GM12874 (cell line): ENCODE data around the gene F12.

Experiments used
- TF ChIP-seq, protein P1 (sequence below): IDR thresholded peaks from 2 replicates; pipeline ENCODE4 v1.5.1; 2011; ENCODE audit warnings: low read depth, mild to moderate bottlenecking, control low read depth, low read length, moderate library complexity; ENCODE audit not compliant: insufficient read depth

The F12 gene

DNA sequence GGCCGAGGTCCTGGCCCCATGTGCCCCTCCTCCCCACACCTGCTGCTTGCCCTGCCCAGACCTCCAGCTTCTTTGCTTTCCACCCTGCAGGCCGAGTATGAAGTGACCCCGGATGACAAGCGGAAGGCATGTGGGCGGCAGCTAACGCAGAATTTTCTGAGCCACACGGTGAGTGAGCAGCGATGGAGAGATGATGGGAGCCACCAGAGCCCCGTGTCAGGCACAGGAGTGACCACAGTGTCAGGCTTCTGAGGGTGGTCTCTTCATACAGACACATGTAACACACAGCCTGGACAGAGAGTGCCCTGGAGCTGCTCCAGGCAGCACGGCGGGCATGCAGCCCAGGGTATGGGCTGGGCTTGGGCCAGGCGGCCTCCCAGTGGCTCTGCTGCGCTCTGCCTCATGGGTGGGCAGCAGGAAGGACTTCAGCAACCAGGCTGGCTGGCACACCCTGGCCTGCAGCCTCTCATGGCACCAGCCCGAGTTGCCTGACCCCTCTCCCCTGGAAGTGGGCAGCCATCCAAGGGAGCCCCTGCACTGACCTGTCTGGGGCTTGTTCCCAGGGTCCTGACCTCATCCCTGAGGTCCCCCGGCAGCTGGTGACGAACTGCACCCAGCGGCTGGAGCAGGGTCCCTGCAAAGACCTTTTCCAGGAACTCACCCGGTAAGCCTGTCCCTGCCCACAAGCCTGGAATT, 22.9 kb upstream of the F12 start:
- TF ChIP-seq, protein P1, sequence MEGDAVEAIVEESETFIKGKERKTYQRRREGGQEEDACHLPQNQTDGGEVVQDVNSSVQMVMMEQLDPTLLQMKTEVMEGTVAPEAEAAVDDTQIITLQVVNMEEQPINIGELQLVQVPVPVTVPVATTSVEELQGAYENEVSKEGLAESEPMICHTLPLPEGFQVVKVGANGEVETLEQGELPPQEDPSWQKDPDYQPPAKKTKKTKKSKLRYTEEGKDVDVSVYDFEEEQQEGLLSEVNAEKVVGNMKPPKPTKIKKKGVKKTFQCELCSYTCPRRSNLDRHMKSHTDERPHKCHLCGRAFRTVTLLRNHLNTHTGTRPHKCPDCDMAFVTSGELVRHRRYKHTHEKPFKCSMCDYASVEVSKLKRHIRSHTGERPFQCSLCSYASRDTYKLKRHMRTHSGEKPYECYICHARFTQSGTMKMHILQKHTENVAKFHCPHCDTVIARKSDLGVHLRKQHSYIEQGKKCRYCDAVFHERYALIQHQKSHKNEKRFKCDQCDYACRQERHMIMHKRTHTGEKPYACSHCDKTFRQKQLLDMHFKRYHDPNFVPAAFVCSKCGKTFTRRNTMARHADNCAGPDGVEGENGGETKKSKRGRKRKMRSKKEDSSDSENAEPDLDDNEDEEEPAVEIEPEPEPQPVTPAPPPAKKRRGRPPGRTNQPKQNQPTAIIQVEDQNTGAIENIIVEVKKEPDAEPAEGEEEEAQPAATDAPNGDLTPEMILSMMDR = no peak

DNA sequence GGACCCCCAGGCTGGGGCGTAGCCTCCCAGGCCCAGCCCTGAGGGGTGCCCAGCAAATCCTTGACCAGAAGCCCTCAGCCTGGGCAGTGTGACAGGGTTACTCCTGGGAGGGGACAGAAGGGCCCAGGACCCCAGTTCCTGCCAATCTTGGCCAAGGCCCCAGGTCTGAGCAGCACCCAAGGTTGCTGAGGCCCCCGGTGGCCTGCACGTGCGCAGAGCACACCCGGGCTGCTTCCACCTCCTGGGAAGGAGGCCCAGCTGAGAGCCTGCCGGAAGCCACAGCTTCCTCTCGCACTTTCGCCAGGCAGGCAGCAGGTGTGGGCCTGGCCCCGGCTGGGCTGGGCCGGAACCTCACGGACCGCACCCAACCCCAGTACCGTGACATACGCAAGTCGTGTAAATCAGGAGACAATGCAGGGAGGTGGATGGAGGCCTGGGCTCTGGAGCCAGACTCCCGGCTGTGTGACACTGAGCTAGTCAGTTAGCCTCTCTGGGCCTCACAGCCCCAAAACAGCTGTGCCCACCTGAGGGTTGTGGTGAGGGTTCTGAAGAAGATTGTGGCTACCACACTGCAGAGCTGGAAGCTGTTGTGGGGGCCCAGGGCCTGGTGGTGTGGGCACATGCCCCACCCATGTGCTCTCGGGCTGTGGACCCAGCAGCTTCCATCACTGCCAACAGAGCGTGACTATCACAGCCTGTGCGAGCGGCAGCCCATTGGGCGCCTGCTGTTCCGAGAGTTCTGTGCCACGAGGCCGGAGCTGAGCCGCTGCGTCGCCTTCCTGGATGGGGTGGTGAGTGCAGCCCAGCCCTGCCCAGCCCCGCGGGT, 22.2 kb upstream of the F12 start:
- TF ChIP-seq, protein P1 = no peak

DNA sequence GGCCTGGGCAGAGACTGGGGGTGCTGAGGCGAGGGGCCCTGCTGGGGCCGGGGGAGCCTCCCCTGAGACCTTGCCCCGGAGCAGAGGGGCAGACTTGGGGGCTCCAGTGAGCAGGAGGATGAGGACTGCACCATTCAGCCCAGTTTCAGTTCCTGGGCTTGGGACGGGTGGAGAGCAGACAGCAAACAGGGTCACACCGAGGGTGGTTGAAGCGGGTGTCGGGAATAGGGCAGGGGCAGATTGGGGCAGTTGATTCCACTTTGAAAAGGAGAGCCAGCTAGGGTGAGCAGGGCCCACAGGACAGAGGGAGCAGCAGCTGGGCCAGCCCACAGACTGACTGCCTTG, 21.6 kb upstream of the F12 start:
- TF ChIP-seq, protein P1 = no peak

DNA sequence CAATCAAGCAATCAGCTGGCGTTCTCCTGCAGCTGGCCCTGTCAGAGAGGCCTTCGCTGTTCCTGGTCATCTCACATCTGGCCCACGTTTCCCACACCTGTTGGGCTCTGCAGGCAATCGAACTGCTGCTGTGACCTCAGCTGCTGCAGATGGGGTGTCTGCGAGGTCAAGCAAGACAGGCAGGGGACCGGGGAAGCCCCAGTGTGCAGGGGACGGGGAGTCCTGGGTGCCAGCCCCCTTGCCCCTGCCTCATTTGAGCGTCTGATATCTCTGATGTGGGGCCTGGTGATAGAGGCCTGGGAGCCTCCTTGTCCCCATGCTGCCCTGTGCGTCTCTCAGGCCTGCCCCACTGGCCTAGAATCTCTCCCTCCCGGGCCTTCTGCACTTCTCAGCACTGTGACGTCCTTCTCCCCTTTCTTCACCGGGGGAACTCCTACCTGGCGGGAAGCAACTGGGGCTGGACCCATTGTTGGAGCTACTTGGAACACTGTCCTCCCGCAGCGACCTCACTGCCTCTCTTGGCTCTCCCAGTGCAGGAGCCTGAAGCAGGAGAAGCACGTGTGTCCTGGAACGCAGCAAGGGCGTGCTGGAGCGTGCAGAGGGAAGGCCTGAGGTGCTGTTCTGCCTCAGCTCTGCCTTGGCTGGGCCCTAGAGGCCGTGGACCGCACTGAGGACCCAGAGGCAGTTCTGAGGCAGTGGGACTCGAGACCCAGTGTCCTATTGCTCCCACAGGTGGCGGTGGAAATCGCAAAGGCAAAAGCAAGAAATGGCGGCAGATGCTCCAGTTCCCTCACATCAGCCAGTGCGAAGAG, 21.0 kb upstream of the F12 start:
- TF ChIP-seq, protein P1 = no peak

DNA sequence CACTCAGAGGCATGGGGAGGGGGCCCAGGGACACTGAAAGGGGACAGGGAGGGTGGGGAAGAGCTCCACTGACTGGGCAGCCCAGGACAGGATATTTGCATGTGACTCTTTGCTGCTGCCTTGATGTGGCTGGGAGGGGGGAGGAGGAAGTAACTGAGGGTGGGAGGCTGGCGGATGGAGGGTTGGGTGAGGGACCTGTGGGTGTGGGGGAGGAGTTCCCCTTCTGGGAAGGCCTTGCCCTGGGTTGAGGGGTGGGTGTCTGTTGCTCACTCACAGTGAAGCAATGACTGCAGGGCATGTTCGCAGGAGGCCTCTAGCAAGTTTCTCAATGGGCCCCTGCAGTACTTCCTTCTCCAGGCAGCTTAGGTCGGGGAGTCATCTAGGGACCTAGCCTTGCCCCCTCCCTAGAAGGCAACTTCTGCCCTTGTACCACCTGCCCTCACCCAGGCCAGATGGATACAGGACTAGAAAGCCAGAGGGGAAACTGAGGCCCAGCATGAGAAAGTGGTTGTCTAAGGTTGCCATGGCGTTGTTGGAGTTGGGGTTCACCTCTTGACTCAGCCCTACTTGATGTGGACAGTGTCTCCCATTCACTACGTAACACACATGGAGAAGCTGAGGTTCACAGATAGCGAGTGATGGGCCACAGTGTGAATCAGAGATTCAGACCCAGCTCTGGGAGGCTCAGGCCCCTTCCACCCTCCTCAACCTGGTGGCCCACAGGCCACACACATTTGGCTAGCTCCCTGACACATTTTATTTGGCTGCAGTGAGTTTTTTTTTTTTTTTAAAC, 20.1 kb upstream of the F12 start:
- TF ChIP-seq, protein P1 = no peak

DNA sequence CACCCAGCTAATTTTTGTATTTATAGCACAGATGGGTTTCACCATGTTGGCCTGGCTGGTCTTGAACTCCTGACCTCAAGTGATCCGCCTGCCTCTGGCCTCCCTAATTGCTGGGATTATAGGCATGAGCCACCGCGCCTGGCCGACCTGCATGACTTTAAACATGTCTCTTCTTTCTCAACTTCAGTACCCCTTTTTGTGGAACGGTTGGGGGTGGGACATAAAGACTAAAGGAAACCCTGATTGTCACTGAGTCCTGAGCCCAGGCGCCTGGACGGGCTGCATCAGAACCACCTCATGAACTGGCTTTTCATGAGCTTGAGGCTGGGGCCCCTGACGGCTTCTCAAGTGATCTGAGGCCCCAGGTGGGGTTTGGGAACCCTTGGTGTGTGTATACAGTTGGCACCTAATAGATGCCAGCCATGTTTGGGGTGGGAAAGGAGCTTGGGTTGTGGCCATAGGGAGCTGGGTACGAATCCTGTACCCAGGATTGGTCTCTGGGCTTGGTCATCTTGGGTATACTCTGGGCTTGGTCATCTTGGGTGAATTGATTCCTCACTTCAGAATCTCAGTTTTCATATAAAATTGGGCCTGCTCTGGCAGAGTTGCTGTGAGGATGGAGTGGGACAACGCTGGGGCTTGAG, 19.3 kb upstream of the F12 start:
- TF ChIP-seq, protein P1 = no peak
